ENCODE data around the gene TRIM37.

- TF ChIP-seq CTCF (IDR thresholded peaks at IDR 0.05; ENCODE audit: low read length) (no peak), EZH2 (optimal IDR thresholded peaks at IDR 0.05; ENCODE audit: low read depth, low read length) (no peak)
These were observed 78.9 kb downstream of the TRIM37 start for GRCh38 chr17:59027750-59028149.

All from MM.1S (cell line).